HG03460 (cell line): ENCODE data around the gene PYROXD2.
A peak's percentile ranks its signal among the peaks of the same experiment; 100 is the strongest.

Source experiments
- ATAC-seq: cut with Tn5 transposase; IDR thresholded peaks from one replicate; pipeline ENCODE4 v1.9.1; 2021; ENCODE audit not compliant: unreplicated experiment

Gene PYROXD2

DNA sequence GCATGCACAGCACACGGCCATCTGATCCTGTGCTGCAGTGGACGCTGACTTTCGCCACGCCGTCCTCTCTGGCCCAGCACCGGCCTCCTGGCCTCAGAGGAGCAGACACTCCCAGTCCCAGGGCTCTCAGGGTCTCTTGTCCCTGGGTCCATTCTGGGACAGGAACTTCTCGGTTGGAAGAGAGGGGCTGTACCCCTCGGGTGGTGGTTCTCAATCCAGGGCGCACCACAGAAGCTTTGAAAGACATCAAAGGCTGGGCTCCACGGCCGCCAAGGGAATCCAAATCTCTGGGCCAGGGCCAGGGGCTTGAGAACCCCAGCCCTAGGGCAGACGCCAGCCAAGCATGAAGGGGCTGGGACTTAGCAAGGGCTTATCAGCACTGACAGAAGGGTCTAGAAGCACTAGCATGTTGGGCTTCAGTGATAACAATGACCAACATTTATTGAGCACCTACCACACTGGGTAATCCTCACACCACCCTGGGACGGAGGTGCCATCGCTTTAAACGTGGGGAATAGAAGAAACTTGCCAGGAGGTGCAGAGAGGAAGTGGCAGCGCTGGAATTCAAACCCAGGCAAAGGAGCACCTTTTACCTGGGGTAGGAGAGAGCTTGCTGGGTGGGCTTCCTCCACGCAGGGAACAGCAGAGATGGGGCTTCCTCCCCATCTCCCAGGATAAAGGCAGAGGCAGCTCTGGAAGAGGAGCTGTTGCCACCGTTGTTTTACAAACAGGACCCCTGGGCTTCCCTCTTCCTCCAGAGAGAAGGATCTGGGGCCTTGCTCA, 1.8 kb upstream of the PYROXD2 start:
- no peak for ATAC-seq

- no peak for ATAC-seq
These were observed 743 bp upstream of the PYROXD2 start for GRCh38 chr10:98415731-98416119.

DNA sequence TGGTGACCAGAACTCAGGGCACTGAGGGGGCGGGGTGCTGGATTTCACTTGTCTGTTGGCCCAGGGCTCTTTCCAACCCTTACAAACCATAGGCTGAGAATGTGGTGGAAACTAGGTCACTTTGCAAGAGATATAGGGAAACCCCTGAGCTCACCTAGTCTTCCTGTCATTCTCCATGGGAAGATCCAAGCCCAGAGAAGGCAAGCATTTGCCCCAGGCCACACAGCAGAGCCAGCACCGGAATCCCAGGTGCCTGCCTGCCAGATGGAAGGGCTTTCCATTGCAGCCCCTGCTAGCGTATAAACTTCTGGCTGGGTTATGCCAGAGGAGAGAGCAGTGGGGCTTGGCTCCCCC, 427 bp downstream of the PYROXD2 start:
- ATAC-seq: peak; percentile 3

DNA sequence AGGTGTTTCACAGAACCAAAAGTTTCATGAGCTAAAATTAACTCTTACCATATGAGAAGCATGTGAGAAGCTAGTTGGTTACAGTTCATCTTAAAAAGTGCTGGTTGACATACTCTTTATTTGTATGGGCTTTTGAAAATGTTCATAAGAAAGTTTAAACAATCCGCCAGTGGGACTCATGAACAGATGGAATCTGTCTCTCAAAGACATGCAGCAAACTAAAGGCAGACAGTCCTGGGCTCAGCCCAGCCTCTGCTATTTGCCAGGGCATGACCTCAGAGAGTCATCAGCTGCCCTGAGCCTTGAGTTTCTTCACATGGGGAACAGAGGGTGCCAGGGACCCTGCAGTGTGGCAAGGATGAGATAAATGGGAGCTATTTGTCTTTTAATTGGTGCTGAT, 3.2 kb downstream of the PYROXD2 start:
- no peak for ATAC-seq

DNA sequence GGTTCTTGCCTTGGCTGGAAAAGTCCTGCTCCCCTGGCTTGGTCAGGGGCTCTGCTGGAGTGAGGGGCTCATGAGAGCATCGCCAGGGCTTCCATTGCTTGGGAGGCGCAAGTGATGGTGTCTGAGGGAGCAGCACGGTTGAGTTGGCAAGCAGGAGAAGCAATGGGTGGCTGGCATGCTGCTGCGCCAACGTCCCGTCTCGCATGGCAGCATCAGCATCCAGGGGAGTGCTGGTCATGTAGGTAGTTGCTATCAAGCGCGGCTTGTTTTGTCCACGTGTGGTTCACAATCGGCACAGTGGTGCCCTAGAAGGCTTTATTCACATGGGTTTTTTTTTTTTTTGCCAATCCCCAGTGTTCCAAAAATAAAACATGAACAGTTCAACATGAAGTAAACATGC, 3.8 kb downstream of the PYROXD2 start:
- ATAC-seq: no peak

- ATAC-seq: no peak
These were observed 4.2 kb downstream of the PYROXD2 start for GRCh38 chr10:98410759-98411158.

DNA sequence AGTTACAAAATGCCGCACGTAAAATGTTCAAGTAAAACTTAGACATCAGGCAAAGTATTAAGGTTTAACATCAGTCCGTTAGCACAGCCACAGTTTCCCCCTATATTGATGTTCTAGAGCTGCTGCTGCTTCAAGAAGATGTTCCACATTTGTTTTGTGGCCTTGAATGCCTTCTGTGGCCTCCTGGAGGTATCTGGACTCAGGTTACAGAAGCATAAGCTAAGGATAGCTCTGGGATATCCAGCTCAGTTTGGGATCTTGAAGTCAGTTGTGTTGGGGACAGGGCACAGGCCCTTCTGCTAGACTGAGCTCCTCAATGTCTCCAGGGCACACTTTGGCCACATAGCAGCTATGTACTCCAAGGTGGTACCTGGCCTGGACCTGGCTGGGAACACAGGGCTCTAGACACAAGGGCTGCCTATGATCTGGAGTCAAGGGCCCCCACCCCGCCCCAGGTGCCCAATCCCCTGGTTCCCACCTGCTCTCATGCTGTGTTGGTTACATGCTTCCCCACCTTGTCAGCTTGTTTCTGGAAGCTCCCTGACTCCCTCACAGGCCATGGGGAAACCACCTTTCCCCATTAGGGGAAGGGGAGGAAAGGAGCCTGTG, 4.7 kb downstream of the PYROXD2 start:
- ATAC-seq: no peak

- ATAC-seq: no peak
These were observed 6.2 kb downstream of the PYROXD2 start for GRCh38 chr10:98408799-98409198.

- no peak for ATAC-seq
These were observed 7.2 kb downstream of the PYROXD2 start for GRCh38 chr10:98407744-98408241.

- ATAC-seq: no peak
These were observed 7.8 kb downstream of the PYROXD2 start for GRCh38 chr10:98407017-98407743.

- ATAC-seq: no peak
These were observed 9.6 kb downstream of the PYROXD2 start for GRCh38 chr10:98405422-98405821.

DNA sequence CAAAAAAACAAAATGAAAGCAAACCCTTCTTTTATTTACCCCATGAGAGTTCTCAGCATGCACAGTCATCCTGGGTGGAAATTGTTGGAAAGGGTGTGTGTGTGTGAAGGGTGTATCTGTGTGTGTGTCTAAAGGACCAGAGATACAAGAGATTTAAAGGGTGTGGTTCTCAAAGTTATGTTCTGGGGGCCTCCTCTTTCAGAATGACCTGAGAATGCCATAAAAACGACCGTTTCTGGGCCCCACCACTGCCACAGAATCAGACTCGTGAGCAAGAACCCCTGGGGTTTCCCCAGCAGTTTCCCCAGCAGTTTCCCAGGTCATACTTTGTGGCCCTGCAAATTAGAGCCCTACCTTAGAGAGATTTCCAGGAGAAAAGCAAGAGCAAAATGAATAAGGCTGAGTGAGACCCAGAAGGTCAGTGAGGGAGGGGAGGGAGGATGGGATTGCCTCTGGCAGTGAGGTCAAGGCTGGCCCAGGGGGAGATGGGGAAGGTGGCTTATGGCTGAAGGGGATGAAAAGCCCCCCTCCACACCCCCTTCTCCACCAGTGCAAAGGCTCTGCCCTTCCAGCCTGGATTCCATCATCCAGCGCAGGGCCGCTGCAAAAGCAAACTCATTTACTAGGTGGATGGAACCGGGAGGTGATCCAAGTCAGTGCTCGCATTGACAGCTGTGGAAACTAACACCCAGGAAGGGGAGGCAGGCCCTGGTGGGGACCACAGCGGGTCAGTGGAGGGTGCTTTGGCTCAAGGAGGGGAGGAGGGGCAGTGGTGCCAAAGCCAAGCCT, 10.2 kb downstream of the PYROXD2 start:
- no peak for ATAC-seq

GRCh38 chr10:98403812-98404504, 11.0 kb downstream of the PYROXD2 start:
- ATAC-seq: no peak

GRCh38 chr10:98402931-98403718, 11.9 kb downstream of the PYROXD2 start:
- no peak for ATAC-seq

- no peak for ATAC-seq
These were observed 12.5 kb downstream of the PYROXD2 start for GRCh38 chr10:98402478-98402877.

- no peak for ATAC-seq
These were observed 14.5 kb downstream of the PYROXD2 start for GRCh38 chr10:98400482-98400881.

DNA sequence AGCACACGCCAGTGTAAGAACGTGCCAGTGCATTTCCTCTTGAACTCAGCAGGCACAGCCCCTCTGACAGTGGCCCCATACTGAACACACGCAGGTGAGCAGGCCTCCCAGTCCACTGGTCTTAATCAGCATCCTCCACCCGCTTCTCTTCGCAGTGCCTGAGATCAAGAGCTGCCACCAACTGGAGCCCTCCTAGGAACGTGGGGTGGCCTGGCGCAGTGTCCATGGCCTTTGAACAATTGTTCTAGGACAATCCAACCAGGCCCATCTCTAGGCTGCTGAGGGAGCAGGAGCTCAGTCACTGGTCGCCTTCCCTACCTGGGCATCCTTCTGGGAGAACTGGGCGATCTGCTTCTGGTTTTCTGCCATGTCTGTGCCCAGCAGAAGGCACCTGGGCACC, 15.2 kb downstream of the PYROXD2 start:
- ATAC-seq: no peak

GRCh38 chr10:98397089-98397600, 17.8 kb downstream of the PYROXD2 start:
- no peak for ATAC-seq
